ENCODE results near the gene MXD4. TPM values are rescaled to one million over a fixed set of nuclear protein-coding genes. Genes with fewer than 3 reads are reported as not detected.

The MXD4 gene
- 24.6 and 29.0 TPM in 2 replicates for polyA plus RNA-seq (2014; cell fraction: cytosol; rRNA removed)
- polyA plus RNA-seq (2014; cell fraction: nucleus; rRNA removed) = 38.6 and 38.7 TPM in 2 replicates

DNA sequence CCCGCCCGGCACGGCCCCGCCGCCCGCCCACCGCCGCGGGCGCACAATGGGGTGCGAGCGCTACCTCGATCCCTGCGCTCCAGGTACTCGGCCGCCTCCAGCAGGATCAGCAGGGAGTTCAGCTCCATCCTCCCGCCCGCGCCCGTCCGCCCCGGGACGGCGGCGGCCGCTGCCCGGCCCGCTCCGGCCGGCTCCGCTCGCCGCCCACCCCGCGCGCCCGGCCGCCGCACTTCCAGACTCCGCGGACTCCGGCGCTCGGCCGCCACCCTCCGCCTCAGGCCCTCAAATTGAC is at the start of gene MXD4:
MXD4 (minus strand) TSS at position 257 of the 292 bp plus-strand sequence; CDS start at position 128, 129 bp downstream.
- DNase-seq (ENCODE audit: low spot score) = no peak

- DNase-seq (ENCODE audit: low spot score) = no peak
Measured at GRCh38 chr4:2306773-2307410, 45.0 kb upstream of the MXD4 start.

- DNase-seq (ENCODE audit: low spot score) = no peak
Measured at GRCh38 chr4:2305766-2306501, 44.0 kb upstream of the MXD4 start.

DNA sequence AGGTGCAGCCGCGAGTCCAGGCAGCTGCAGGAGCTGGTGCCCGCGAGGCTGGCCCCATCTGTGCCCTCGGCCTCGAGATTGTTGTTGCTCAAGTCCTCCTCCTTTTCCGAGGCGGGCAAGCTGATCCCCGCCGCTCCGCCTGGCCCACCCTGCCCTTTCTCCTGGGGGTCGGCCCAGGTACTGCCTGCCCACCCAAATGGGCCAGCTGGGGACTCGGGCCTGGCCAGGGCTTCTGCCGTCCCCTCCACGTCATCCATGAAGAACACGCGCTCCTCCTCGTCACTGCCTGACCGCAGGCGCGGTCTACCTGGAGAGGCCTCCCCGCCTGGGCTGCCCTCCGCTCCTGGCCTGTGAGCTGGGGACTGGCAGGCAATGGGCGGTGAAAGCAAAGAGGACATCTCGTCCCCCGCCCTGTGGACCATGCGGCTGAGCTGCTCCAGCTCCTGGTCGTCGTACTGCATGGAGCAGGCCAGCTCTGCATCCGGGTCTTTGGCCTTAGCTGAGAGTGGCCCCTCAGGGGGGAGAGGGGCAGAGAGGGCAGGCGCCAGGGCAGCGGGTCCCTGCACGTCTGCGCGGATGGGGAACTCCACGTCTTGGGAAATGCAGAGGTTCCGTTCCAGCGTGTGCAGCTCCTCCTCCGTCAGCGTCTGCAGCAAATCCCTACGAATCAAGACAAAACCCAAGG is 43.1 kb upstream of the MXD4 start:
- DNase-seq (ENCODE audit: low spot score) = no peak

- no peak for DNase-seq (ENCODE audit: low spot score)
Measured at GRCh38 chr4:2304321-2304876, 42.5 kb upstream of the MXD4 start.

GRCh38 chr4:2303686-2304320 is 41.9 kb upstream of the MXD4 start:
- no peak for DNase-seq (ENCODE audit: low spot score)

- no peak for DNase-seq (ENCODE audit: low spot score)
Measured at GRCh38 chr4:2303121-2303685, 41.3 kb upstream of the MXD4 start.

- no peak for DNase-seq (ENCODE audit: low spot score)
Measured at GRCh38 chr4:2302387-2303119, 40.6 kb upstream of the MXD4 start.

- no peak for DNase-seq (ENCODE audit: low spot score)
Measured at GRCh38 chr4:2301806-2302205, 39.9 kb upstream of the MXD4 start.

DNA sequence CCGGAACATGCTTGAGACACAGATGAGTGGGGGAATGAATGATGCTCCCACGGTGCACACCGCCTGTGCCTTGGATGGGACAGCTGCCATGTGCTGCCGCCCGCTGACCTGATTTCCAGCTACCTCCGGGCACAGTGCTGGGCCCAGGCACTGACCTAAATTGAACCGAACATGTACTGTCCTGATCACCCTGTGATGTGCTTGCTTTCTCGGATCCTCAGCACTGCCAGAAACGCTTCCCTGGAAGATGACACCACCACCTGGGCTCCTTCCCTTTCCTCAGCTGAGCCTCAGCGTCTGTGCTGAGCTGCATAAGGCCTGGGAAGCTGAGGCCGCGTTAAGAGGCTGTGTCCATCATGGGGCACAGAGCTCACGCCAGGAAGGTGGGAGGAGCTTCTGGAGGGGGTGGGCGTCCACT is 39.3 kb upstream of the MXD4 start:
- DNase-seq (ENCODE audit: low spot score) = no peak

DNA sequence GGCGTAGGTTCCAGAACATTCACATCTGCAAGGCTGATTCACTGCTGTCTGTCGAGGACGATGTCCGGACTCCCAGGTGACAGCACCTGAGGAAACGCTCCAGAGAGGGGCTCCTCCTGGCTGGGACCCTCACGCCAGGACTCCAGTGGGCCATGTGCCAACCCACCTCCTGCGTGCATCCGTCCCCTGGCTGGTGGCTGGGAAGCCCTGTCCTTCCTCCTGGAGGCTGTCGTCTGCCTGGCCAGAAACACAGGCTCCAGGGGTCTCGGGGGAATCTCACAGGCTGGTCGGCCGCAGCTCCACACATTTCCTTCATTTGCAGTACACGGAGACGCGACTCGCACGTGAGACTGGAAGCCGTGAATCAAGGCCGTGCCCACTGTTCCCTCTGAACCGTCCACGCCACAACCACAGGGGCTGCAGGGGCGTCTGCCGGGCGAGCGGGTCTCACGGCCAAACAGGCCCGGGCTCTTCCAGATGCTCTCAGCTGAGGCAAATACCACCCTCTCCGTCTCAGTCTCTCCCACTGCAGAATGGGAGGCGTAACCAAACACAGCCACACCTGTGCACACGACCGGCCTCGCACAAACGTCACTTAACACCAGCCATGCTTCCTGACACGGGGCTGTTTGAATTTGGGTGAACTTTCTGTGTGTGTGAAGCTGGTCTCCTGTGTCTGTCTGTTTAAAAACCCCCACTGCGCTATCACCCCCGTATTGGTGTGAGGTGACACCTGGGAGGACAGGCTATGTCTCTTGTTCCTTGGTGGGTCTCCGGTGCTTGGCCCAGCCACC is 38.7 kb upstream of the MXD4 start:
- DNase-seq (ENCODE audit: low spot score) = no peak

DNA sequence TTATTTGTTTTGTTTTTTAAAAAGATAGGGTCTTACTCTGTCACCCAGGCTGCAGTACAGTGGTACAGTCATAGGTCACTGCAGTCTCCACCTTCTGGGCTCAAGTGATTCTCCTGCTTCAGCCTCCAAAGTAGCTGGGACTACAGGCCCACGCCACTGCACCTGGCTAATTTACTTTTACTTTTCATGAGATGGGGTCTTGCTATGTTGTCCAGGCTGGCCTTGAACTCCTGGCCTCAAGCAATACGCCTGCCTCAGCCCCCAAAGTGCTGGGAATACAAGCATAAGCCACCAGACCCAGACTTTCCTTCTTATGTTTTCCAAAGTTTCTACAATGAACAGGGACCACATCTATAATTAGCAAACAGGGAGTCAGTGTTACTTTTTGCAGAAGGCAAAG is 37.9 kb upstream of the MXD4 start:
- DNase-seq (ENCODE audit: low spot score) = no peak

- no peak for DNase-seq (ENCODE audit: low spot score)
Measured at GRCh38 chr4:2298532-2298991, 36.7 kb upstream of the MXD4 start.

GRCh38 chr4:2297606-2298531 is 36.0 kb upstream of the MXD4 start:
- no peak for DNase-seq (ENCODE audit: low spot score)

DNA sequence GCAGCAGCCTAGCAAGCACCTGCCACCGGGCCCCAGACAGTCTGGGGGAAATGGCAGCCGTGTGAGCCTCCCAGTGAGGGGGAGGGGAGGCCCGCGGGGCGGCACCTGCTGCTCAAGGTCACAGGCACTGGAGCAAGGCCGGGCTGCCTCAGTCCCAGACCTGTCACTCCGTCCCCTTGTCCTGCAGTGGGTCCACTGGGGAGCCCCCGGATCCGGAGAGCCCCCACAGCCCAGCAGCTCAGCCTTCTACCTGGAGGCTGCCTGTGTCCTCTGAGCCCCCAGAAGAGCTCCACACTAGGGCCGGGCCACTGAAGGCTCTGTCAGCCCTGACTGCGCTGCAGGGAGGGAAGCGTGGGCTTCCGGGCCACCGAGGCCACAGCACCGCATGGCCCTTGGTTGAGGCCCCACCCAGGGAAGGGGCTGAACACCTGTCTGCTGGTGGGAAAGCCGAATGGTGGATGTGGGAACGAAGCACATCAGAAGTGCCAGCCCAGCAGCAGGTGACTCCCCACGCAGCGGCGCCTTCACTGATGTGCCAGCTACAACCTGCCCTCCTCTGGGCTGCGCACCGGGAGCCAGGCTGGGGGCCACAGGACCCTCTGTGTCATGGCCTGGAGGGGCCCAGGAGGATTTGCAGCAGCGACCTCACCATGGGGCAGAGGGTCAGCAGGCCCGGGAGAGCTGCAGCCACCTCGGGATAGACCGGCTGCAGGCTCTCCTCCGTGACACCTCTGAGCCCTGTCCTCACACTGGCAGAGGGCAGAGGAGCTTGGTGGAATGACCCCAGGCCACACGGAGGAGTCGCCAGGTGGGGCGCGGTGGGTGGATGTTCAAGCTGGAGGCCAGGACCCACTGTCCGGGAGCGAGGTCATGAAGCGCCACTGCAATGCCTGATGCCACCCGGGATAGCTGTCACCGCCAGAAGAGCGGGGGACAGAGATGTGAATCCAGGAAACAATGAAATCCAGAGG is 35.0 kb upstream of the MXD4 start:
- no peak for DNase-seq (ENCODE audit: low spot score)

- no peak for DNase-seq (ENCODE audit: low spot score)
Measured at GRCh38 chr4:2295900-2296442, 34.1 kb upstream of the MXD4 start.

- no peak for DNase-seq (ENCODE audit: low spot score)
Measured at GRCh38 chr4:2295500-2295899, 33.6 kb upstream of the MXD4 start.
